ENCODE results near the gene AFAP1L2. TPM values are rescaled to one million over a fixed set of nuclear protein-coding genes. Genes with fewer than 3 reads are reported as not detected.

The AFAP1L2 gene
- total RNA-seq, 6 experiments from 2014 or later = 0.50 to 2.2 (median 1.1) TPM

DNA sequence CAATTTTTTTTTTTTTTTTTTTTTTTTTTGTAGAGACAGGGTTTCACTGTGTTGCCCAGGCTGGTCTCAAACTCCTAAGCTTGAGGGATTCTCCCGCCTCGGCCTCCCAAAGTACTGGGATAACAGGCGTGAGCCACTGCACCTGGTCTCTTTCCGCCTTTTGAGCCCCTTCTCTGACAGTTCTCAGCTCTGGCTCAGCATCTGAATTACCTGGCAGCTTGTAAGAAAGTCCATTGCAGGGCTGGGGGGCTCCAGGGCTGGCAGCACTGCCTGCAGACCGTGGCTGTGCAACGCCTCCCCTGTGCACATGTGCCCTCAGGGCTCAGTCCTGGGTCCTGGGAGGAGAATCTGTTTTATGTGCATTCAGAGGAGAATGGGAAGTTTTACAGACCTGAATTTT is 127.6 kb downstream of the AFAP1L2 start:
- Histone ChIP-seq H3K36me3 (no peaks in the 10 kb centered on the region), H3K27ac (no peak overlapping the region), H3K4me3 (no peak overlapping the region), H3K27me3 (no peaks in the 10 kb centered on the region), H3K9me3 (no peaks in the 10 kb centered on the region), H3K4me1 (no peaks in the 10 kb centered on the region)
- no peak for TF ChIP-seq POLR2A (IDR thresholded peaks at IDR 0.05)
- TF ChIP-seq, protein P1, sequence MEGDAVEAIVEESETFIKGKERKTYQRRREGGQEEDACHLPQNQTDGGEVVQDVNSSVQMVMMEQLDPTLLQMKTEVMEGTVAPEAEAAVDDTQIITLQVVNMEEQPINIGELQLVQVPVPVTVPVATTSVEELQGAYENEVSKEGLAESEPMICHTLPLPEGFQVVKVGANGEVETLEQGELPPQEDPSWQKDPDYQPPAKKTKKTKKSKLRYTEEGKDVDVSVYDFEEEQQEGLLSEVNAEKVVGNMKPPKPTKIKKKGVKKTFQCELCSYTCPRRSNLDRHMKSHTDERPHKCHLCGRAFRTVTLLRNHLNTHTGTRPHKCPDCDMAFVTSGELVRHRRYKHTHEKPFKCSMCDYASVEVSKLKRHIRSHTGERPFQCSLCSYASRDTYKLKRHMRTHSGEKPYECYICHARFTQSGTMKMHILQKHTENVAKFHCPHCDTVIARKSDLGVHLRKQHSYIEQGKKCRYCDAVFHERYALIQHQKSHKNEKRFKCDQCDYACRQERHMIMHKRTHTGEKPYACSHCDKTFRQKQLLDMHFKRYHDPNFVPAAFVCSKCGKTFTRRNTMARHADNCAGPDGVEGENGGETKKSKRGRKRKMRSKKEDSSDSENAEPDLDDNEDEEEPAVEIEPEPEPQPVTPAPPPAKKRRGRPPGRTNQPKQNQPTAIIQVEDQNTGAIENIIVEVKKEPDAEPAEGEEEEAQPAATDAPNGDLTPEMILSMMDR (IDR thresholded peaks at IDR 0.05) = no peak
- ATAC-seq = no peak
- WGBS (ENCODE audit: insufficient coverage, low coverage, low lambda C conversion rate, missing lambda C conversion rate) = 80% methylated on average over 1 of the region's 6 CpGs
- intact Hi-C loops (cut with DNase I) = no loop called here
- DNase-seq = no peak

DNA sequence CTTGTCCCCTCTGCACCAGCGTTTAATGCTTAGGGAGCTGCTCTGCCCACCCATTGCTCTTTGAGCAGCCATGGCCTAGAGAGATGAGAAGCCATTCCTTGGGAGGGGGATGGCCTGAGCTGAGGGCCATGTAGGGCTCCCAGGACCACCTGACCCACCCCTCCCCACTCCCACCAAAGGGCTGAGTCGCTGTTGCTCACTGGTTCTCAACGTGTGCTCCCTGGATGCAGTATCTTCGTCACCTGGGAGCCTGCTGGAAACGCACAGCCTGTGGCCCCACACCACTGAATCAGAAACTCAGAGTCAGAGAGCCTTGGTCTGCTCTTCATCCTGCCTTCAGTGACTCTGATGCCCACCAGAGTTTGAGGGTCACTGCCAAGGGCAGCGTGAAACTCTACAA is 128.2 kb downstream of the AFAP1L2 start:
- H3K36me3 ChIP-seq = no peaks in the 10 kb centered on the region
- whole genome bisulfite sequencing (ENCODE audit: insufficient coverage, low coverage, low lambda C conversion rate, missing lambda C conversion rate) = 83% methylated on average over 1 of the region's 6 CpGs
- no peak for TF ChIP-seq POLR2A (IDR thresholded peaks at IDR 0.05)
- TF ChIP-seq, protein P1 (IDR thresholded peaks at IDR 0.05) = no peak
- no peaks in the 10 kb centered on the region for H3K27me3 ChIP-seq
- H3K4me1 ChIP-seq = no peaks in the 10 kb centered on the region
- H3K4me3 ChIP-seq = no peak overlapping the region
- H3K9me3 ChIP-seq = no peaks in the 10 kb centered on the region
- intact Hi-C loops (cut with DNase I) = no loop called here
- no peak for DNase-seq
- no peak for ATAC-seq
- no peak overlapping the region for H3K27ac ChIP-seq

DNA sequence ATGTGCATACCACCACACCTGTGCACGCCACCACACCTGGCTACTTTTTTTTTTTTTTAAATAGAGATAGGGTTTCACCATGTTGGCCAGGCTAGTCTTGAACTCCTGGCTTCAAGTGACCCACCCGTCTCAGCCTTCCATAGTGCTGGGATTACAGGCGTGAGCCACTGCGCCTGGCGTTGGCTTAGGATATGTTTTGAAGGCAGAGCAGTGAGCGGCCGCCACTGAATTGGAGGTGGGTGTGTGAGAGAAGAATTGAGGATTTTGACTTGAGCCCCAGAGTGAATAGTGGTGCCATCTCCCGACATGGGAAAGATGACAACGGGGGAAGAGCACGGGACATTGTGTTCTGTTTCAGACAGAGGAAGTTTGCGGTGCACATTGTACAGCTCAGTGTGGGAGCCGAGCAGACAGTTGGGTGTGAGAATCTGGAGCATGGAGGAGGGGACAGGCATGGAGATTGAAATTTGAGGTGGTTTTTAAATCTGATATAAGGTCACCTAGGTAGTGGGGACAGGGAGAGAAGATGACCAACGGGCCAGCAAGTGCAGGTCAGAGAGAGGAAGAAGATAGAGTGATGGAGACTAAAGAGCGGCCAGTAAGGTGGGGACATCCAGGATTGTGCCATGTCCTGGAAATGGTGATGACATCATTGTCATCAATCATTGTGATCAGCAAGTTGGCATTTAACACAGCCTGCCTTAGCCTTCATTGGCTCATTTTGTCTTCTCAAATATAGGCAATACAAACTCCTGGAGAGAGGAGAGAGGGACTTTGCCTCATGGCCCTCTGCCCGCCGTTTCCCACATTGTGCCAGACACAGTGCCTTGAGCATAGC is 129.5 kb downstream of the AFAP1L2 start:
- intact Hi-C loops (cut with DNase I) = no loop called here
- Histone ChIP-seq H3K27ac (no peak overlapping the region), H3K27me3 (no peaks in the 10 kb centered on the region), H3K4me3 (no peak overlapping the region), H3K9me3 (no peaks in the 10 kb centered on the region), H3K4me1 (no peaks in the 10 kb centered on the region), H3K36me3 (no peaks in the 10 kb centered on the region)
- DNase-seq (no peak), ATAC-seq (peak in 1 of 4 donors; percentile 22)
- WGBS (ENCODE audit: insufficient coverage, low coverage, low lambda C conversion rate, missing lambda C conversion rate) = 84% methylated on average over 15 of the region's 16 CpGs
- no peak for TF ChIP-seq POLR2A (IDR thresholded peaks at IDR 0.05)
- TF ChIP-seq, protein P1 (IDR thresholded peaks at IDR 0.05) = no peak

DNA sequence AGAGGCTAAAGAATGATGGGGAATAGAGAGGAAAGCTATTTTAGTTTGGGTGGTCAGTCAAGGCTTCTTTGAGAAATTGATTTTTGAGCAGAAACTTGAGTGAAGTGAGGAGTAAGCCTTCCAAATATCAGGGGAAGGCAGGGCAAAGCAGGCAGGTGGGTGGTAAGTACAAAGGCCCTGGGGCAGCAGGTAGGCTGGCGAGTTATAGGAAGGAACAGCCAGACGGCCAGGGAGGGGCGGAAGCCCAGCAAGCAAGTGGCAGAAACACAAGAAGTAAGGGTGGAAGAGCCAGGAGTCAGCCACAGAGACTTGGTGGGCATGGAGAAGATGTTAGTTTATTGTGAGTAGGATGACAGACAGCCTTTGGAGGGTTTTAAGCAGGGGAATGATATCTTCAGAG is 130.4 kb downstream of the AFAP1L2 start:
- intact Hi-C loops (cut with DNase I) = no loop called here
- H3K4me1 ChIP-seq = no peaks in the 10 kb centered on the region
- DNase-seq = no peak
- TF ChIP-seq POLR2A (IDR thresholded peaks at IDR 0.05) = no peak
- TF ChIP-seq, protein P1 (IDR thresholded peaks at IDR 0.05) = no peak
- no peaks in the 10 kb centered on the region for H3K36me3 ChIP-seq
- no peaks in the 10 kb centered on the region for H3K9me3 ChIP-seq
- no peak overlapping the region for H3K27ac ChIP-seq
- H3K27me3 ChIP-seq = no peaks in the 10 kb centered on the region
- ATAC-seq = no peak
- WGBS (ENCODE audit: insufficient coverage, low coverage, low lambda C conversion rate, missing lambda C conversion rate) = 78% methylated on average over 3 of the region's 3 CpGs
- no peak overlapping the region for H3K4me3 ChIP-seq

Measured in right lobe of liver (tissue), 6 donors.